Adrenal gland (tissue), 5 donors: ENCODE measurements around the gene TBC1D2B.

Source experiments
- POLR2A ChIP-seq, 2 donors: fragments of 450-650 bp; IDR thresholded peaks; one replicate each; pipeline ENCODE4 v1.6.1; 2017; ENCODE audit warnings: antibody characterized with exemption in 2 of 2, mild to moderate bottlenecking in 2 of 2, moderate library complexity in 1 of 2
- TF ChIP-seq, protein P1 (sequence below), 6 experiments: fragments of 450-650 bp in 4 of 6; fragments of 200-600 bp in 2 of 6; sonication (generic) in 1 of 6; IDR thresholded peaks; 1 replicate in 5 of 6; 2 replicates in 1 of 6; pipeline versions ENCODE4 v1.5.1 to v1.8.0; 2016 to 2021; ENCODE audit warnings: antibody characterized with exemption in 6 of 6, mild to moderate bottlenecking in 2 of 6, moderate library complexity in 1 of 6
- donor health status: DM: no; HTN: no; CAD: no.

DNA sequence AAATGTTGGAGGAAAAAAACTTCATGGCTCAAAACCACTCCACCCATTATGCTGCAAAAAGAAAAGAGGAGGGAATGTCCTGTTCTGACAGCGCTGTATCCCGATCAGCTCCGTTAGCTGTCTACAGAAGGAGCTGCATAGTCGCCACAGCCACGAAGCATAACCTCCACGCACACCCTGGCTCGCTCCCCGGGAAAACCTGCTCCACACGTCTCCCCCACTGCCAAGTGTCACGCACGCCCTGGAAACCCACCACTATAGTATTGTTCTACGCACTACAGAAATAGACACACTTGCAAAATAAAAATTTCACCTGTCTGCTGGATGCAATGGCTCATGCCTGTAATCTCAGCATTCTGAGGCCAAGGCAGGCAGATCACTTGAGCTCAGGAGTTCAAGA is 55.8 kb downstream of the TBC1D2B start:
- TF ChIP-seq, protein P1, sequence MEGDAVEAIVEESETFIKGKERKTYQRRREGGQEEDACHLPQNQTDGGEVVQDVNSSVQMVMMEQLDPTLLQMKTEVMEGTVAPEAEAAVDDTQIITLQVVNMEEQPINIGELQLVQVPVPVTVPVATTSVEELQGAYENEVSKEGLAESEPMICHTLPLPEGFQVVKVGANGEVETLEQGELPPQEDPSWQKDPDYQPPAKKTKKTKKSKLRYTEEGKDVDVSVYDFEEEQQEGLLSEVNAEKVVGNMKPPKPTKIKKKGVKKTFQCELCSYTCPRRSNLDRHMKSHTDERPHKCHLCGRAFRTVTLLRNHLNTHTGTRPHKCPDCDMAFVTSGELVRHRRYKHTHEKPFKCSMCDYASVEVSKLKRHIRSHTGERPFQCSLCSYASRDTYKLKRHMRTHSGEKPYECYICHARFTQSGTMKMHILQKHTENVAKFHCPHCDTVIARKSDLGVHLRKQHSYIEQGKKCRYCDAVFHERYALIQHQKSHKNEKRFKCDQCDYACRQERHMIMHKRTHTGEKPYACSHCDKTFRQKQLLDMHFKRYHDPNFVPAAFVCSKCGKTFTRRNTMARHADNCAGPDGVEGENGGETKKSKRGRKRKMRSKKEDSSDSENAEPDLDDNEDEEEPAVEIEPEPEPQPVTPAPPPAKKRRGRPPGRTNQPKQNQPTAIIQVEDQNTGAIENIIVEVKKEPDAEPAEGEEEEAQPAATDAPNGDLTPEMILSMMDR (IDR thresholded peaks at IDR 0.05) = no peak
- no peak for TF ChIP-seq POLR2A (IDR thresholded peaks at IDR 0.05)
